A549 (cell line): ENCODE measurements around the gene CSTPP1. TPM values are rescaled to one million over a fixed set of nuclear protein-coding genes. Genes with fewer than 3 reads are reported as not detected.

ENCODE experiments used
- ATAC-seq, 2 experiments: fragments of 200-7000 bp in 1 of 2; fragments of >200 bp in 1 of 2; cut with Nextera tagmentation in 1 of 2; cut with Tn5 transposase in 1 of 2; 3 replicates each; pipeline versions ENCODE4 v1.8.0 to v1.9.1; 2018 to 2020; ENCODE audit warnings: mild to moderate bottlenecking in 1 of 2, moderate library complexity in 1 of 2
- CTCF ChIA-PET: fragments of 300-600 bp; sonication (Branson Sonifier 250); formaldehyde crosslinking; extraction: SDS; loops from one replicate; lab custom pipeline; 2021; ENCODE audit warnings: antibody characterized with exemption, inconsistent platforms; lab: Yijun Ruan, JAX
- POLR2A ChIA-PET: fragments of 350-600 bp; formaldehyde crosslinking; extraction: SDS; loops from one replicate; lab custom pipeline; 2021; ENCODE audit warnings: antibody characterized with exemption, inconsistent platforms; lab: Yijun Ruan, JAX
- DNase-seq, 2 experiments: peaks; one replicate each; pipeline versions ENCODE4 v3.0.0 to v3.0.0-alpha.2; 2011 to 2016; ENCODE audit warnings: low read depth in 1 of 2, low spot score in 1 of 2
- FAIRE-seq: peaks from 2 replicates; lab custom pipeline; 2011; peaks lifted over from hg19 to GRCh38; lab: Jason Lieb, UNC
- H3K27ac ChIP-seq, 2 experiments: fragments of >200 bp; sonication (Bioruptor Twin); formaldehyde crosslinking; 3 replicates each; pipeline ENCODE4 v1.5.1; 2016 to 2017
- H3K4me1 ChIP-seq: fragments of >200 bp; sonication (Bioruptor Twin); formaldehyde crosslinking; 3 replicates; pipeline ENCODE4 v1.6.1; 2016
- H3K4me2 ChIP-seq: fragments of >200 bp; sonication (Bioruptor Twin); formaldehyde crosslinking; 3 replicates; pipeline ENCODE4 v1.6.1; 2016
- H3K4me3 ChIP-seq: fragments of >200 bp; sonication (Bioruptor Twin); formaldehyde crosslinking; 3 replicates; pipeline ENCODE4 v1.5.1; 2016
- H3K9me3 ChIP-seq: fragments of >200 bp; sonication (Bioruptor Twin); formaldehyde crosslinking; 3 replicates; pipeline ENCODE4 v1.6.1; 2016
- BCL3 ChIP-seq: fragments of >200 bp; sonication (Bioruptor Twin); formaldehyde crosslinking; IDR thresholded peaks from 3 replicates; pipeline ENCODE4 v1.6.1; 2016
- CBX2 ChIP-seq: fragments of 200-600 bp; sonication (generic); IDR thresholded peaks from 2 replicates; pipeline ENCODE4 v1.6.1; 2016; ENCODE audit warnings: low read depth, mild to moderate bottlenecking, borderline replicate concordance
- CHD2 ChIP-seq: fragments of 150-350 bp; IDR thresholded peaks from 2 replicates; pipeline ENCODE4 v1.6.1; 2014; ENCODE audit warnings: low read length; ENCODE audit not compliant: partially characterized antibody
- CTCF ChIP-seq: fragments of >200 bp; sonication (Bioruptor Twin); formaldehyde crosslinking; IDR thresholded peaks from 3 replicates; pipeline ENCODE4 v1.5.1; 2016
- FOSB ChIP-seq: fragments of 250-450 bp; sonication (Bioruptor Pico); IDR thresholded peaks from 2 replicates; pipeline ENCODE4 v1.5.0; 2020; ENCODE audit warnings: mild to moderate bottlenecking, moderate library complexity
- FOSL2 ChIP-seq, 2 experiments: fragments of 450-650 bp in 1 of 2; fragments of >200 bp in 1 of 2; sonication (Bioruptor Twin) in 1 of 2; formaldehyde crosslinking; IDR thresholded peaks; 2 replicates each; pipeline versions ENCODE4 v1.5.0 to v1.6.1; 2016 to 2020; ENCODE audit warnings: mild to moderate bottlenecking in 1 of 2, moderate library complexity in 1 of 2
- FOXS1 ChIP-seq: fragments of 250-450 bp; sonication (Bioruptor Pico); IDR thresholded peaks from 2 replicates; pipeline ENCODE4 v1.5.0; 2020; ENCODE audit warnings: mild to moderate bottlenecking, moderate library complexity
- HOXA7 ChIP-seq: fragments of 250-450 bp; sonication (Bioruptor Pico); IDR thresholded peaks from 2 replicates; pipeline ENCODE4 v1.5.0; 2020; ENCODE audit warnings: mild to moderate bottlenecking, moderate library complexity
- HOXB13 ChIP-seq: fragments of 250-450 bp; sonication (Bioruptor Pico); IDR thresholded peaks from 2 replicates; pipeline ENCODE4 v1.5.0; 2020; ENCODE audit warnings: low read depth, mild to moderate bottlenecking, moderate library complexity
- HOXB5 ChIP-seq: fragments of 250-450 bp; sonication (Bioruptor Pico); IDR thresholded peaks from 2 replicates; pipeline ENCODE4 v1.5.0; 2020; ENCODE audit warnings: mild to moderate bottlenecking, moderate library complexity
- JUN ChIP-seq, 2 experiments: fragments of >200 bp; sonication (Bioruptor Twin); formaldehyde crosslinking; IDR thresholded peaks; 2 replicates in 1 of 2; 3 replicates in 1 of 2; pipeline ENCODE4 v1.6.1; 2016 to 2017
- MAFK ChIP-seq: fragments of 450-650 bp; IDR thresholded peaks from 2 replicates; pipeline ENCODE4 v1.6.1; 2014; ENCODE audit not compliant: partially characterized antibody
- NPAS2 ChIP-seq: fragments of 250-450 bp; sonication (Bioruptor Pico); IDR thresholded peaks from 2 replicates; pipeline ENCODE4 v1.8.0; 2022; ENCODE audit warnings: mild to moderate bottlenecking, moderate library complexity, borderline replicate concordance
- NR3C1 ChIP-seq: fragments of >200 bp; sonication (Bioruptor Twin); formaldehyde crosslinking; IDR thresholded peaks from 3 replicates; pipeline ENCODE4 v1.6.1; 2017
- PHF8 ChIP-seq: fragments of 200-600 bp; sonication (generic); IDR thresholded peaks from 2 replicates; pipeline ENCODE4 v1.6.1; 2016; ENCODE audit warnings: low read depth, mild to moderate bottlenecking, antibody characterized with exemption, moderate library complexity, borderline replicate concordance
- RARB ChIP-seq: fragments of 250-450 bp; sonication (Bioruptor Pico); IDR thresholded peaks from 2 replicates; pipeline ENCODE4 v1.8.0; 2021; ENCODE audit warnings: mild to moderate bottlenecking, moderate library complexity
- RFX5 ChIP-seq: fragments of 450-650 bp; IDR thresholded peaks from 2 replicates; pipeline ENCODE4 v1.7.1; 2014; ENCODE audit warnings: antibody characterized with exemption, mild to moderate bottlenecking, moderate library complexity
- RNF2 ChIP-seq: fragments of 200-600 bp; sonication (generic); IDR thresholded peaks from 2 replicates; pipeline ENCODE4 v1.6.1; 2016; ENCODE audit warnings: low read depth, mild to moderate bottlenecking, antibody characterized with exemption, moderate library complexity, borderline replicate concordance
- SMC3 ChIP-seq: fragments of >200 bp; sonication (Bioruptor Twin); formaldehyde crosslinking; IDR thresholded peaks from 3 replicates; pipeline ENCODE4 v1.6.1; 2018; ENCODE audit warnings: inconsistent platforms
- SREBF2 ChIP-seq: fragments of 450-650 bp; IDR thresholded peaks from 2 replicates; pipeline ENCODE4 v1.6.1; 2014; ENCODE audit warnings: mild to moderate bottlenecking, moderate library complexity
- TFCP2L1 ChIP-seq: fragments of 250-450 bp; sonication (Bioruptor Pico); IDR thresholded peaks from 2 replicates; pipeline ENCODE4 v1.5.0; 2021; ENCODE audit warnings: mild to moderate bottlenecking
- USF2 ChIP-seq: fragments of 450-650 bp; IDR thresholded peaks from 2 replicates; pipeline ENCODE4 v1.6.1; 2014; ENCODE audit warnings: antibody characterized with exemption
- ZC3H11A ChIP-seq: fragments of 450-650 bp; IDR thresholded peaks from 2 replicates; pipeline ENCODE4 v1.6.1; 2014; ENCODE audit warnings: antibody characterized with exemption, mild to moderate bottlenecking
- WGBS: methylation state at CpG from one replicate; pipeline ENCODE4 v1.1.6; 2017; ENCODE audit errors: missing lambda C conversion rate; 5-methylcytosine and 5-hydroxymethylcytosine counted together
- polyA plus RNA-seq, 4 experiments: library from polyadenylated mRNA; depleted of rRNA in 3 of 4; stranded (reverse); fragments of >200 nt; fragmentation: RNase III in 1 of 4; extraction: RNeasy Plus Mini Kit Qiagen cat#74134 plus additional on column Dnase treatment in 1 of 4; gene quantifications; 2 replicates in 3 of 4; 3 replicates in 1 of 4; pipeline ENCODE4 v1.2.3, GENCODE V29; 2011 to 2017

CSTPP1 gene
- polyA plus RNA-seq, 2 of the 4 experiments (the other 2 are of a cell fraction) = 31.5 to 34.5 TPM

- TF ChIP-seq CHD2 (no peak), PHF8 (no peak), SMC3 (no peak)
Measured at GRCh38 chr11:47099214-47099917, 162.8 kb downstream of the CSTPP1 start (continued).

GRCh38 chr11:47099918-47100315 is 163.4 kb downstream of the CSTPP1 start:
- H3K9me3 ChIP-seq = no peaks in the 10 kb centered on the region
- TF ChIP-seq RARB (no peak), HOXB5 (CRISPR knock-in tag) (no peak), FOSL2 (IDR thresholded peaks at IDR 0.05) (no peak), FOSL2 (CRISPR knock-in tag; IDR thresholded peaks at IDR 0.05) (no peak), ZC3H11A (no peak), MAFK (no peak)
- TF ChIP-seq, all 56 proteins: peak for 0
- ChIA-PET CTCF (no interaction called here), POLR2A (no interaction called here)
- H3K4me2 ChIP-seq = no peak overlapping the region
- H3K27ac ChIP-seq = no peak overlapping the region
- no peaks in the 10 kb centered on the region for H3K4me1 ChIP-seq
- no peak overlapping the region for H3K4me3 ChIP-seq
- DNase-seq = no peak
- FAIRE-seq = no peak
- no peak for ATAC-seq

- TF ChIP-seq SREBF2 = no peak
- TF ChIP-seq JUN (IDR thresholded peaks at IDR 0.05) = no peak
- no peak for TF ChIP-seq HOXB5 (CRISPR knock-in tag)
- no peak for TF ChIP-seq BCL3
- no peak for TF ChIP-seq RNF2
- no peak for TF ChIP-seq FOSB
- TF ChIP-seq MAFK = no peak
- TF ChIP-seq USF2 = no peak
- TF ChIP-seq RFX5 = no peak
- no peak for TF ChIP-seq CHD2
- no peak for TF ChIP-seq CBX2
- TF ChIP-seq ZC3H11A = no peak
- TF ChIP-seq FOSL2 (IDR thresholded peaks at IDR 0.05) = no peak
- TF ChIP-seq FOSL2 (CRISPR knock-in tag; IDR thresholded peaks at IDR 0.05) = no peak
- no peak for TF ChIP-seq HOXB13 (CRISPR knock-in tag)
- TF ChIP-seq FOXS1 (CRISPR knock-in tag) = no peak
- no peak for TF ChIP-seq NR3C1
- no peak for TF ChIP-seq NPAS2 (CRISPR knock-in tag)
- TF ChIP-seq TFCP2L1 (CRISPR knock-in tag) = no peak
- no peak for TF ChIP-seq CTCF
- TF ChIP-seq HOXA7 (CRISPR knock-in tag) = no peak
- Histone ChIP-seq H3K27ac (no peak overlapping the region), H3K4me3 (no peak overlapping the region), H3K4me2 (no peak overlapping the region), H3K4me1 (no peaks in the 10 kb centered on the region), H3K9me3 (no peaks in the 10 kb centered on the region)
- ChIA-PET CTCF (no interaction called here), POLR2A (no interaction called here)
- FAIRE-seq = no peak
- 79% methylated on average over 3 of the region's 3 CpGs for WGBS
- no peak for ATAC-seq
- no peak for DNase-seq
Measured at GRCh38 chr11:47101406-47101805, 164.8 kb downstream of the CSTPP1 start.
